ENCODE measurements around the gene NADK.
"Not testable (repeated sequence)": the region's sequence is repeated elsewhere in the genome, so short reads cannot be mapped to it uniquely, and the experiment has no call there.

DNA sequence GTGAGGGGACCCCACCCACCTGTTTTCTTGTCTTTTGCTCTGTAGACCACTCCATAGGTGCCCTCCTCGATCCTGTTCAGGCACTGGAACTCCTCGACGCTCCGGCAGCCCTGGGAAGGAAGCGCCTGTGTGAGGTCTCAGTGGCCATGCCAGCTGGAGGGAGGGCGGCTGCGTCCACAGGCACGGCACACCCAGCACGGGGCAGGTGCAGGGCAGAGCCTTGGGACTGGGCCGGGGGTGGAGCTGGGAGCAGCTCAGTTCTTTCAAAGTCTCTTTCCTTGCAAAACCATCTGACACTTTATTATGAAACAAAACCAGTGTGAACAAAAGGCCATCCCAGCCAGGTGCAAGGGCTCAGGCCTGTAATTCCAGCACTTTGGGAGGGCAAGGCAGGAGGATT is 72.6 kb downstream of the NADK start:
- TF ChIP-seq, protein P1, sequence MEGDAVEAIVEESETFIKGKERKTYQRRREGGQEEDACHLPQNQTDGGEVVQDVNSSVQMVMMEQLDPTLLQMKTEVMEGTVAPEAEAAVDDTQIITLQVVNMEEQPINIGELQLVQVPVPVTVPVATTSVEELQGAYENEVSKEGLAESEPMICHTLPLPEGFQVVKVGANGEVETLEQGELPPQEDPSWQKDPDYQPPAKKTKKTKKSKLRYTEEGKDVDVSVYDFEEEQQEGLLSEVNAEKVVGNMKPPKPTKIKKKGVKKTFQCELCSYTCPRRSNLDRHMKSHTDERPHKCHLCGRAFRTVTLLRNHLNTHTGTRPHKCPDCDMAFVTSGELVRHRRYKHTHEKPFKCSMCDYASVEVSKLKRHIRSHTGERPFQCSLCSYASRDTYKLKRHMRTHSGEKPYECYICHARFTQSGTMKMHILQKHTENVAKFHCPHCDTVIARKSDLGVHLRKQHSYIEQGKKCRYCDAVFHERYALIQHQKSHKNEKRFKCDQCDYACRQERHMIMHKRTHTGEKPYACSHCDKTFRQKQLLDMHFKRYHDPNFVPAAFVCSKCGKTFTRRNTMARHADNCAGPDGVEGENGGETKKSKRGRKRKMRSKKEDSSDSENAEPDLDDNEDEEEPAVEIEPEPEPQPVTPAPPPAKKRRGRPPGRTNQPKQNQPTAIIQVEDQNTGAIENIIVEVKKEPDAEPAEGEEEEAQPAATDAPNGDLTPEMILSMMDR (IDR thresholded peaks at IDR 0.05) = not testable (repeated sequence)
- TF ChIP-seq POLR2A (IDR thresholded peaks at IDR 0.05) = not testable (repeated sequence)
